ENCODE data around the gene B3GALT6. TPM values are rescaled to one million over a fixed set of nuclear protein-coding genes. Genes with fewer than 3 reads are reported as not detected.
"Not testable (repeated sequence)": the region's sequence is repeated elsewhere in the genome, so short reads cannot be mapped to it uniquely, and the experiment has no call there.

B3GALT6 gene
- total RNA-seq = 10 to 100 TPM; 13.3 to 14.4 TPM

GRCh38 chr1:1232208-1232795 lies at the start of gene B3GALT6:
B3GALT6 (plus strand) TSS chr1:1232237; CDS start chr1:1232279, 42 bp downstream.
- Mint-ChIP-seq H3K4me1 (peaks cover 37% of the 10 kb centered on the region), H3K27me3 (no peaks in the 10 kb centered on the region), H3K4me3 (peak within 1 kb of the TSS; percentile 85), H3K36me3 (ENCODE audit: low read depth) (peaks cover 47% of the 10 kb centered on the region), H3K27ac (peak within 1 kb of the TSS; percentile 91), H3K9me3 (peaks cover 3% of the 10 kb centered on the region)
- no peak for DNase-seq
- POLR2A ChIA-PET = interaction anchor here (1.0 to 3.2 kb wide), 9 partner anchors 8 to 192 kb away, joined by 3 to 19 read pairs (median 9); partner anchors contain the start of genes TNFRSF4 and UBE2J2
- CTCF ChIA-PET = interaction anchor here (1.1 to 3.7 kb wide), 3 partner anchors 111 to 213 kb away, joined by 3 to 47 read pairs (median 4); no protein-coding TSS in a partner anchor

GRCh38 chr1:1182491-1183220 lies 49.4 kb upstream of the B3GALT6 start:
- H3K9me3 Mint-ChIP-seq = no peaks in the 10 kb centered on the region
- no peak for DNase-seq
- CTCF ChIA-PET = no interaction called here

GRCh38 chr1:1183221-1183747 lies 48.8 kb upstream of the B3GALT6 start:
- DNase-seq = no peak
- peaks cover 6% of the 10 kb centered on the region for H3K4me1 Mint-ChIP-seq
- H3K36me3 Mint-ChIP-seq (ENCODE audit: low read depth) = no peaks in the 10 kb centered on the region
- no peak overlapping the region for H3K27ac Mint-ChIP-seq
- POLR2A ChIA-PET = no interaction called here
- H3K4me3 Mint-ChIP-seq = no peak overlapping the region
- CTCF ChIA-PET = no interaction called here
- no peaks in the 10 kb centered on the region for H3K27me3 Mint-ChIP-seq
- no peaks in the 10 kb centered on the region for H3K9me3 Mint-ChIP-seq

More at GRCh38 chr1:1182491-1183220, 49.4 kb upstream of the B3GALT6 start:
- Mint-ChIP-seq H3K4me3 (no peak overlapping the region), H3K27me3 (no peaks in the 10 kb centered on the region), H3K36me3 (ENCODE audit: low read depth) (no peaks in the 10 kb centered on the region), H3K27ac (no peak overlapping the region), H3K4me1 (peaks cover 6% of the 10 kb centered on the region)
- POLR2A ChIA-PET = no interaction called here

- H3K27ac Mint-ChIP-seq = no peak overlapping the region
- H3K27me3 Mint-ChIP-seq = peaks cover 4% of the 10 kb centered on the region
- POLR2A ChIA-PET = no interaction called here
- CTCF ChIA-PET = no interaction called here
- no peaks in the 10 kb centered on the region for H3K36me3 Mint-ChIP-seq (ENCODE audit: low read depth)
- DNase-seq = no peak
- peaks cover 6% of the 10 kb centered on the region for H3K4me1 Mint-ChIP-seq
- no peaks in the 10 kb centered on the region for H3K9me3 Mint-ChIP-seq
- no peak overlapping the region for H3K4me3 Mint-ChIP-seq
Measured at GRCh38 chr1:1183833-1184775, 47.9 kb upstream of the B3GALT6 start.

GRCh38 chr1:1185101-1185765 lies 46.8 kb upstream of the B3GALT6 start:
- DNase-seq = no peak
- peaks cover 10% of the 10 kb centered on the region for H3K27me3 Mint-ChIP-seq

GRCh38 chr1:1187938-1188337 lies 44.1 kb upstream of the B3GALT6 start:
- ChIA-PET CTCF (no interaction called here), POLR2A (interaction anchor here (0.6 to 1.6 kb wide), 2 partner anchors 12 to 30 kb away, joined by 4 read pairs; no protein-coding TSS in a partner anchor)
- H3K4me1 Mint-ChIP-seq = peaks cover 2% of the 10 kb centered on the region

More at GRCh38 chr1:1185101-1185765, 46.8 kb upstream of the B3GALT6 start:
- ChIA-PET CTCF (no interaction called here), POLR2A (no interaction called here)
- Mint-ChIP-seq H3K9me3 (no peaks in the 10 kb centered on the region), H3K36me3 (ENCODE audit: low read depth) (no peaks in the 10 kb centered on the region), H3K27ac (no peak overlapping the region), H3K4me1 (peaks cover 6% of the 10 kb centered on the region), H3K4me3 (no peak overlapping the region)

GRCh38 chr1:1189111-1189510 lies 42.9 kb upstream of the B3GALT6 start:
- H3K4me3 Mint-ChIP-seq = no peak overlapping the region
- POLR2A ChIA-PET = no interaction called here
- peaks cover 5% of the 10 kb centered on the region for H3K9me3 Mint-ChIP-seq
- no peaks in the 10 kb centered on the region for H3K36me3 Mint-ChIP-seq (ENCODE audit: low read depth)
- H3K27me3 Mint-ChIP-seq = peaks cover 16% of the 10 kb centered on the region
- no peak for DNase-seq
- CTCF ChIA-PET = no interaction called here
- no peak overlapping the region for H3K27ac Mint-ChIP-seq
- H3K4me1 Mint-ChIP-seq = no peaks in the 10 kb centered on the region

More at GRCh38 chr1:1187938-1188337, 44.1 kb upstream of the B3GALT6 start:
- Mint-ChIP-seq H3K27ac (no peak overlapping the region), H3K27me3 (peaks cover 15% of the 10 kb centered on the region), H3K9me3 (peaks cover 5% of the 10 kb centered on the region), H3K4me3 (no peak overlapping the region), H3K36me3 (ENCODE audit: low read depth) (no peaks in the 10 kb centered on the region)
- no peak for DNase-seq

- Mint-ChIP-seq H3K36me3 (ENCODE audit: low read depth) (peaks cover 7% of the 10 kb centered on the region), H3K4me3 (no peak overlapping the region)
- POLR2A ChIA-PET = no interaction called here
Measured at GRCh38 chr1:1191734-1192133, 40.3 kb upstream of the B3GALT6 start.

GRCh38 chr1:1194723-1195122 lies 37.3 kb upstream of the B3GALT6 start:
- peaks cover 11% of the 10 kb centered on the region for H3K9me3 Mint-ChIP-seq
- H3K4me3 Mint-ChIP-seq = no peak overlapping the region
- ChIA-PET CTCF (interaction anchor here (1.1 kb wide), 1 partner anchor 73 kb away, joined by 3 read pairs; no protein-coding TSS in a partner anchor), POLR2A (interaction anchor here (0.8 kb wide), 1 partner anchor 22 kb away, joined by 3 read pairs; no protein-coding TSS in a partner anchor)
- H3K27me3 Mint-ChIP-seq = peaks cover 16% of the 10 kb centered on the region
- no peak overlapping the region for H3K27ac Mint-ChIP-seq
- H3K4me1 Mint-ChIP-seq = peaks cover 2% of the 10 kb centered on the region
- H3K36me3 Mint-ChIP-seq (ENCODE audit: low read depth) = peaks cover 7% of the 10 kb centered on the region
- no peak for DNase-seq

More at GRCh38 chr1:1191734-1192133, 40.3 kb upstream of the B3GALT6 start:
- DNase-seq = no peak
- CTCF ChIA-PET = no interaction called here
- Mint-ChIP-seq H3K9me3 (peaks cover 11% of the 10 kb centered on the region), H3K27ac (no peak overlapping the region), H3K27me3 (peaks cover 24% of the 10 kb centered on the region), H3K4me1 (no peaks in the 10 kb centered on the region)

- H3K27ac Mint-ChIP-seq; H3K36me3 Mint-ChIP-seq (ENCODE audit: low read depth); POLR2A ChIA-PET; H3K4me3 Mint-ChIP-seq; DNase-seq: not testable (repeated sequence)
- Mint-ChIP-seq H3K4me1 (peaks cover 11% of the 10 kb centered on the region), H3K9me3 (peaks cover 11% of the 10 kb centered on the region), H3K27me3 (peaks cover 14% of the 10 kb centered on the region)
- CTCF ChIA-PET = interaction anchor here (1.2 kb wide), 1 partner anchor 73 kb away, joined by 4 read pairs; no protein-coding TSS in a partner anchor
Measured at GRCh38 chr1:1195726-1196125, 36.3 kb upstream of the B3GALT6 start.

GRCh38 chr1:1196431-1197187 lies 35.4 kb upstream of the B3GALT6 start:
- peaks cover 7% of the 10 kb centered on the region for H3K36me3 Mint-ChIP-seq (ENCODE audit: low read depth)
- CTCF ChIA-PET = interaction anchor here (1.2 kb wide), 1 partner anchor 74 kb away, joined by 4 read pairs; no protein-coding TSS in a partner anchor
- no peak for DNase-seq
- no peak overlapping the region for H3K4me3 Mint-ChIP-seq
- peaks cover 11% of the 10 kb centered on the region for H3K9me3 Mint-ChIP-seq
- no peak overlapping the region for H3K27ac Mint-ChIP-seq
- peaks cover 14% of the 10 kb centered on the region for H3K27me3 Mint-ChIP-seq
- POLR2A ChIA-PET = no interaction called here
- peaks cover 12% of the 10 kb centered on the region for H3K4me1 Mint-ChIP-seq

GRCh38 chr1:1197188-1197500 lies 34.9 kb upstream of the B3GALT6 start:
- CTCF ChIA-PET = no interaction called here
- Mint-ChIP-seq H3K4me3 (no peak overlapping the region), H3K4me1 (peaks cover 12% of the 10 kb centered on the region), H3K27ac (no peak overlapping the region), H3K27me3 (peaks cover 10% of the 10 kb centered on the region), H3K36me3 (ENCODE audit: low read depth) (peaks cover 7% of the 10 kb centered on the region), H3K9me3 (peaks cover 7% of the 10 kb centered on the region)
- DNase-seq = no peak
- POLR2A ChIA-PET = no interaction called here

Measured in activated CD4-positive, alpha-beta memory T cell treated with anti-CD3 and anti-CD28 coated beads, Interleukin-2, amount 10 ng/mL, durations not matched to agents 7 days and 5 days (primary cell).